HEK293 (cell line): ENCODE measurements around the gene TTC16.

Source experiments
- CTCF ChIA-PET: fragments of 350-600 bp; formaldehyde crosslinking; extraction: SDS; loops from one replicate; lab custom pipeline; 2021; ENCODE audit warnings: antibody characterized with exemption; lab: Yijun Ruan, JAX
- POLR2A ChIA-PET: fragments of 300-600 bp; formaldehyde crosslinking; extraction: SDS; loops from one replicate; lab custom pipeline; 2020; ENCODE audit warnings: antibody characterized with exemption, inconsistent platforms; lab: Yijun Ruan, JAX
- H3K27ac ChIP-seq: fragments of 200-500 bp; sonication (Bioruptor generic); 2 replicates; pipeline ENCODE4 v1.5.1; 2014; ENCODE audit warnings: low read depth, low read length, control low read depth, inconsistent platforms; ENCODE audit errors: extremely low read depth
- H3K36me3 ChIP-seq, 2 experiments: fragments of 200-500 bp in 1 of 2; sonication (Bioruptor generic) in 1 of 2; 1 replicate in 1 of 2; 2 replicates in 1 of 2; pipeline ENCODE4 v1.5.1; 2014 to 2017; ENCODE audit warnings: inconsistent platforms in 2 of 2, low read length in 2 of 2; ENCODE audit not compliant: control insufficient read depth in 2 of 2, insufficient read depth in 1 of 2
- H3K4me1 ChIP-seq: fragments of 200-500 bp; sonication (Bioruptor generic); 2 replicates; pipeline ENCODE4 v1.5.1; 2014; ENCODE audit warnings: mild to moderate bottlenecking, low read length, inconsistent platforms; ENCODE audit not compliant: control insufficient read depth, insufficient read depth
- H3K4me3 ChIP-seq: 2 replicates; pipeline ENCODE4 v1.5.1; 2011; ENCODE audit warnings: low read depth, mild to moderate bottlenecking, control low read depth, low read length, moderate library complexity
- H3K9me3 ChIP-seq: fragments of 200-500 bp; sonication (Bioruptor generic); 2 replicates; pipeline ENCODE4 v1.5.1; 2014; ENCODE audit warnings: low read depth, low read length, inconsistent platforms; ENCODE audit not compliant: control insufficient read depth, insufficient read depth
- ATF2 ChIP-seq: fragments of 450-650 bp; formaldehyde crosslinking; IDR thresholded peaks from 2 replicates; pipeline ENCODE4 v1.5.1; 2016; ENCODE audit warnings: missing biosample characterization, missing genetic modification characterization, low read depth
- CTCF ChIP-seq: fragments of 450-650 bp; formaldehyde crosslinking; IDR thresholded peaks from 2 replicates; pipeline ENCODE4 v1.5.1; 2016; ENCODE audit warnings: missing biosample characterization, missing genetic modification characterization
- KLF9 ChIP-seq: fragments of 450-650 bp; formaldehyde crosslinking; IDR thresholded peaks from 2 replicates; pipeline ENCODE4 v1.5.1; 2016; ENCODE audit warnings: missing biosample characterization, missing genetic modification characterization, low read depth
- MYNN ChIP-seq: fragments of 450-650 bp; formaldehyde crosslinking; IDR thresholded peaks from 2 replicates; pipeline ENCODE4 v1.5.1; 2016; ENCODE audit warnings: missing biosample characterization, missing genetic modification characterization, borderline replicate concordance
- REST ChIP-seq: fragments of 450-650 bp; formaldehyde crosslinking; IDR thresholded peaks from 2 replicates; pipeline ENCODE4 v1.5.1; 2016; ENCODE audit warnings: missing biosample characterization, missing genetic modification characterization
- SP2 ChIP-seq: fragments of 450-650 bp; formaldehyde crosslinking; IDR thresholded peaks from 2 replicates; pipeline ENCODE4 v1.5.1; 2016; ENCODE audit warnings: missing biosample characterization, missing genetic modification characterization
- YY2 ChIP-seq: fragments of 450-650 bp; formaldehyde crosslinking; IDR thresholded peaks from 2 replicates; pipeline ENCODE4 v1.5.1; 2016; ENCODE audit warnings: missing biosample characterization, missing genetic modification characterization
- ZNF133 ChIP-seq: fragments of 450-650 bp; formaldehyde crosslinking; IDR thresholded peaks from 2 replicates; pipeline ENCODE4 v1.5.1; 2016; ENCODE audit warnings: missing biosample characterization, missing genetic modification characterization
- ZNF24 ChIP-seq: fragments of 450-650 bp; formaldehyde crosslinking; IDR thresholded peaks from 2 replicates; pipeline ENCODE4 v1.5.1; 2016; ENCODE audit warnings: missing biosample characterization, missing genetic modification characterization
- ZNF311 ChIP-seq: fragments of 450-650 bp; formaldehyde crosslinking; IDR thresholded peaks from 2 replicates; pipeline ENCODE4 v1.5.1; 2017; ENCODE audit warnings: missing biosample characterization, missing genetic modification characterization, borderline replicate concordance
- ZNF350 ChIP-seq: fragments of 450-650 bp; formaldehyde crosslinking; IDR thresholded peaks from 2 replicates; pipeline ENCODE4 v1.5.0; 2017; ENCODE audit warnings: missing biosample characterization, mild to moderate bottlenecking, missing genetic modification characterization
- ZNF501 ChIP-seq: fragments of 450-650 bp; formaldehyde crosslinking; IDR thresholded peaks from 2 replicates; pipeline ENCODE4 v1.5.1; 2016; ENCODE audit warnings: missing biosample characterization, missing genetic modification characterization
- ZNF658 ChIP-seq: fragments of 450-650 bp; formaldehyde crosslinking; IDR thresholded peaks from 2 replicates; pipeline ENCODE4; 2016; ENCODE audit warnings: missing biosample characterization, missing genetic modification characterization
- ZNF660 ChIP-seq: fragments of 450-650 bp; IDR thresholded peaks from 2 replicates; pipeline ENCODE4 v1.5.1; 2018; ENCODE audit warnings: missing biosample characterization, mild to moderate bottlenecking, missing genetic modification characterization
- ZNF664 ChIP-seq: fragments of 450-650 bp; formaldehyde crosslinking; IDR thresholded peaks from 2 replicates; pipeline ENCODE4 v1.5.1; 2016; ENCODE audit warnings: missing biosample characterization, missing genetic modification characterization
- ZNF704 ChIP-seq: fragments of 450-650 bp; formaldehyde crosslinking; IDR thresholded peaks from 2 replicates; pipeline ENCODE4 v1.5.1; 2016; ENCODE audit warnings: missing biosample characterization, missing genetic modification characterization
- ZNF837 ChIP-seq: fragments of 450-650 bp; formaldehyde crosslinking; IDR thresholded peaks from 2 replicates; pipeline ENCODE4 v1.5.1; 2016; ENCODE audit warnings: missing biosample characterization, missing genetic modification characterization
- ZNF843 ChIP-seq: fragments of 450-650 bp; formaldehyde crosslinking; IDR thresholded peaks from 2 replicates; pipeline ENCODE4 v1.5.1; 2016; ENCODE audit warnings: missing biosample characterization, missing genetic modification characterization

Gene TTC16

GRCh38 chr9:127734747-127735529, 19.1 kb downstream of the TTC16 start, which contains the start of gene TOR2A (continued):
- TF ChIP-seq KLF9 (tag by site-specific recombination) = peak; percentile 95
- TF ChIP-seq ZNF133 = no peak
- peak; percentile 66; the same call in 1 of the 2 replicates for TF ChIP-seq ZNF660
- no peak for TF ChIP-seq ZNF658 (tag by site-specific recombination)
- TF ChIP-seq ATF2 (tag by site-specific recombination) = no peak
- TF ChIP-seq YY2 (tag by site-specific recombination) = 0 out of 2 replicates have a peak, but pooled peaks have one; percentile 38
- peak; percentile 93 for TF ChIP-seq CTCF (tag by site-specific recombination)
- TF ChIP-seq MYNN = peak; percentile 98
- TF ChIP-seq SP2 (tag by site-specific recombination) = peak; percentile 70
- TF ChIP-seq ZNF350 = no peak
- TF ChIP-seq ZNF501 = 0 out of 2 replicates have a peak, but pooled peaks have one; percentile 24
- TF ChIP-seq REST = no peak
- TF ChIP-seq ZNF843 (tag by site-specific recombination) = 0 out of 2 replicates have a peak, but pooled peaks have one; percentile 13
- TF ChIP-seq ZNF24 = 0 out of 2 replicates have a peak, but pooled peaks have one; percentile 38
- no peak for TF ChIP-seq ZNF837 (tag by site-specific recombination)
- no peak for TF ChIP-seq ZNF311

GRCh38 chr9:127735530-127736185, 19.8 kb downstream of the TTC16 start:
- POLR2A ChIA-PET = interaction anchor here (1.1 to 1.9 kb wide), 15 partner anchors 18 to 339 kb away, joined by 3 to 16 read pairs (median 5); partner anchors contain the start of genes CDK9, PTRH1, SLC2A8 and STXBP1
- CTCF ChIA-PET = interaction anchor here (0.6 to 3.6 kb wide), 35 partner anchors 10 to 872 kb away, joined by 3 to 72 read pairs (median 5); partner anchors contain the start of genes CDK9, PTRH1 and TTC16
- H3K36me3 ChIP-seq = peaks cover 0 to 6% of the 10 kb centered on the region in 2 experiments; a peak in 1 of 3 replicates
- H3K4me3 ChIP-seq = no peak overlapping the region
- no peaks in the 10 kb centered on the region for H3K4me1 ChIP-seq
- TF ChIP-seq ZNF664 = peak; percentile 82; the same call in 1 of the 2 replicates
- TF ChIP-seq ZNF704 = no peak
- no peak overlapping the region for H3K27ac ChIP-seq
- H3K9me3 ChIP-seq = no peaks in the 10 kb centered on the region
